NCI-H1436 treated with DMSO at 0.1 percent for 48 hours (cell line): ENCODE results near the gene GRPR.
"Not testable (repeated sequence)": the region's sequence is repeated elsewhere in the genome, so short reads cannot be mapped to it uniquely, and the experiment has no call there.

Experiments used
- DNase-seq: peaks from one replicate; lab custom pipeline; 2025; lab: John Stamatoyannopoulos, UW

Gene GRPR

GRCh38 chrX:16137416-16138107 lies 14.2 kb downstream of the GRPR start:
- no peak for DNase-seq

GRCh38 chrX:16138108-16138427 lies 14.7 kb downstream of the GRPR start:
- DNase-seq, result no peak

GRCh38 chrX:16140448-16140847 lies 17.1 kb downstream of the GRPR start:
- no peak for DNase-seq

- DNase-seq, result no peak
These were observed 17.6 kb downstream of the GRPR start for GRCh38 chrX:16140983-16141382.

GRCh38 chrX:16141422-16142245 lies 18.3 kb downstream of the GRPR start:
- DNase-seq, result no peak

- DNase-seq, result no peak
These were observed 18.8 kb downstream of the GRPR start for GRCh38 chrX:16142246-16142558.

GRCh38 chrX:16143968-16144367 lies 20.6 kb downstream of the GRPR start:
- DNase-seq, result no peak

- DNase-seq, result no peak
These were observed 21.1 kb downstream of the GRPR start for GRCh38 chrX:16144420-16144819.

- not testable (repeated sequence) for DNase-seq
These were observed 21.7 kb downstream of the GRPR start for GRCh38 chrX:16145093-16145492.

GRCh38 chrX:16145656-16146055 lies 22.3 kb downstream of the GRPR start:
- no peak for DNase-seq

- no peak for DNase-seq
These were observed 25.5 kb downstream of the GRPR start for GRCh38 chrX:16148896-16149295.

GRCh38 chrX:16155581-16156096 lies 32.3 kb downstream of the GRPR start:
- peak; percentile 11 for DNase-seq

GRCh38 chrX:16156692-16157331 lies 33.4 kb downstream of the GRPR start:
- DNase-seq, result no peak

- DNase-seq, result no peak
These were observed 37.4 kb downstream of the GRPR start for GRCh38 chrX:16160729-16161128.

GRCh38 chrX:16161173-16161572 lies 37.8 kb downstream of the GRPR start:
- DNase-seq, result not testable (repeated sequence)

- DNase-seq, result no peak
These were observed 39.0 kb downstream of the GRPR start for GRCh38 chrX:16162391-16162790.

GRCh38 chrX:16164748-16165147 lies 41.4 kb downstream of the GRPR start:
- no peak for DNase-seq

- DNase-seq, result no peak
These were observed 43.8 kb downstream of the GRPR start, which contains the start of gene MAGEB17 for GRCh38 chrX:16167181-16167580. Gene MAGEB17, plus strand, starts transcription at chrX:16167481. Its CDS starts 2,902 bp downstream, at chrX:16170383.

- no peak for DNase-seq
These were observed 47.7 kb downstream of the GRPR start for GRCh38 chrX:16171039-16171438.

- no peak for DNase-seq
These were observed 48.6 kb downstream of the GRPR start for GRCh38 chrX:16171944-16172343.

GRCh38 chrX:16172391-16172790 lies 49.0 kb downstream of the GRPR start:
- no peak for DNase-seq

- DNase-seq, result no peak
These were observed 52.1 kb downstream of the GRPR start for GRCh38 chrX:16175329-16176061.
